HUES48 (cell line): Measurements from ENCODE around the gene NRP1.

Experiments
- H3K27ac ChIP-seq: one replicate; pipeline ENCODE4 v1.7.0; 2013; ENCODE audit warnings: low read depth, low read length, inconsistent platforms
- H3K27me3 ChIP-seq: 2 replicates; pipeline ENCODE4 v1.6.1; 2013; ENCODE audit warnings: mild to moderate bottlenecking, low read length; ENCODE audit not compliant: control insufficient read depth, insufficient read depth
- H3K36me3 ChIP-seq: 2 replicates; pipeline ENCODE4 v1.6.1; 2013; ENCODE audit warnings: low read length; ENCODE audit not compliant: control insufficient read depth, insufficient read depth
- H3K4me1 ChIP-seq: 2 replicates; pipeline ENCODE4 v1.6.1; 2013; ENCODE audit warnings: mild to moderate bottlenecking, low read length; ENCODE audit not compliant: control insufficient read depth, insufficient read depth
- H3K4me3 ChIP-seq: 2 replicates; pipeline ENCODE4 v1.5.1; 2013; ENCODE audit warnings: mild to moderate bottlenecking, low read depth, low read length
- H3K9ac ChIP-seq: 2 replicates; pipeline ENCODE4 v1.6.1; 2013; ENCODE audit warnings: mild to moderate bottlenecking, low read depth, low read length, moderate library complexity
- H3K9me3 ChIP-seq: 2 replicates; pipeline ENCODE4 v1.6.1; 2013; ENCODE audit warnings: low read length; ENCODE audit not compliant: control insufficient read depth, insufficient read depth

The NRP1 gene

GRCh38 chr10:33237736-33238624 is 96.5 kb downstream of the NRP1 start:
- H3K36me3 ChIP-seq: no peaks in the 10 kb centered on the region
- no peaks in the 10 kb centered on the region for H3K4me1 ChIP-seq
- H3K9me3 ChIP-seq: no peaks in the 10 kb centered on the region
- no peak overlapping the region for H3K4me3 ChIP-seq
- no peaks in the 10 kb centered on the region for H3K27me3 ChIP-seq
- no peak overlapping the region for H3K27ac ChIP-seq
- H3K9ac ChIP-seq: no peak overlapping the region

DNA sequence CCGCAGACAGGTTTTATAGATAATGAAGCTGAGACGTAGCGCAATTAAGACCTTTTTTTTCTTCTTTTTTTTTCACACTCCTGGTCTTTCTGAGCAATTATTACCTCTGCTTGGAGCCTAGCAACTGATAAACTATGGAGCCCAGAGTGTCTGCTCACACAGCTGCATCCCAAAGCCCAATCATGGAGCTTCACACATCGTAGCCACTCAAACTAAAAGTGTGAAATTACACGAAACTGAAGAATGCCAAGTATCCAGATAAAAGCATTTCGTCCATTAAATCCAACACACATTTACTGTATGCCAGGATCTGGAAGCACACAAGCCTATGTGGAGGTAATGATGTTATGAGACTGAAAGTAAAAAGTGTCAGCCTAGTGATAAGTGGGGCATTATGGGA is 97.6 kb downstream of the NRP1 start:
- Histone ChIP-seq H3K9ac (no peak overlapping the region), H3K27ac (no peak overlapping the region), H3K4me3 (no peak overlapping the region), H3K9me3 (no peaks in the 10 kb centered on the region), H3K4me1 (no peaks in the 10 kb centered on the region), H3K36me3 (no peaks in the 10 kb centered on the region), H3K27me3 (no peaks in the 10 kb centered on the region)

GRCh38 chr10:33235951-33236350 is 98.5 kb downstream of the NRP1 start:
- Histone ChIP-seq H3K4me3 (no peak overlapping the region), H3K9me3 (no peaks in the 10 kb centered on the region), H3K4me1 (no peaks in the 10 kb centered on the region), H3K27ac (no peak overlapping the region), H3K36me3 (no peaks in the 10 kb centered on the region), H3K9ac (no peak overlapping the region), H3K27me3 (no peaks in the 10 kb centered on the region)

GRCh38 chr10:33235251-33235884 is 99.1 kb downstream of the NRP1 start:
- H3K9ac ChIP-seq: no peak overlapping the region; the same call in 1 of the 2 replicates
- H3K4me1 ChIP-seq: no peaks in the 10 kb centered on the region
- H3K27ac ChIP-seq: no peak overlapping the region
- no peaks in the 10 kb centered on the region for H3K9me3 ChIP-seq
- no peaks in the 10 kb centered on the region for H3K36me3 ChIP-seq
- no peaks in the 10 kb centered on the region for H3K27me3 ChIP-seq
- H3K4me3 ChIP-seq: no peak overlapping the region

GRCh38 chr10:33234831-33235237 is 99.6 kb downstream of the NRP1 start:
- no peak overlapping the region for H3K4me3 ChIP-seq
- peaks cover 2% of the 10 kb centered on the region; the same call in 1 of the 2 replicates for H3K4me1 ChIP-seq
- H3K27ac ChIP-seq: no peak overlapping the region
- no peaks in the 10 kb centered on the region for H3K9me3 ChIP-seq
- H3K27me3 ChIP-seq: no peaks in the 10 kb centered on the region
- H3K36me3 ChIP-seq: no peaks in the 10 kb centered on the region
- H3K9ac ChIP-seq: no peak overlapping the region; the same call in 1 of the 2 replicates

DNA sequence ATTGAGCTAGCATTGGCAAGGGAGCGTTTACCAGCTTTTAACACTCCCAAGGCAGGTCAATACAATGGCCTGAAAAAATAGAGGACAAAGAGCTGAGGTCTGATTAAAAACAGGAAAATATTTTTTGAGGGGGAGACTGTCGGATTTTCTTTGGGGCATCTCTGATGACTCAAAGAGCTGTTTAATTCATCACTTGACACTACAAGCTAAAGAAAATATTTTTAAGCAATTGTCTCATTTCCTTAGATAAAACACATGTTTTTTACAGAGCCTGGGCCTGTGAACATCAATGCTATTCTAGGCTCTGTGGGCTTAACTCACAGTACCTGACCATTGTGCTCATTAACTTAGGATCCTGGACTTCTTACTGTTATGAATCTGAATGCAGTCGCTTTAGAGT is 100.8 kb downstream of the NRP1 start:
- H3K4me3 ChIP-seq: no peak overlapping the region
- no peaks in the 10 kb centered on the region for H3K36me3 ChIP-seq
- no peaks in the 10 kb centered on the region for H3K9me3 ChIP-seq
- H3K9ac ChIP-seq: no peak overlapping the region
- H3K4me1 ChIP-seq: peaks cover 11% of the 10 kb centered on the region
- no peaks in the 10 kb centered on the region for H3K27me3 ChIP-seq
- H3K27ac ChIP-seq: no peak overlapping the region

DNA sequence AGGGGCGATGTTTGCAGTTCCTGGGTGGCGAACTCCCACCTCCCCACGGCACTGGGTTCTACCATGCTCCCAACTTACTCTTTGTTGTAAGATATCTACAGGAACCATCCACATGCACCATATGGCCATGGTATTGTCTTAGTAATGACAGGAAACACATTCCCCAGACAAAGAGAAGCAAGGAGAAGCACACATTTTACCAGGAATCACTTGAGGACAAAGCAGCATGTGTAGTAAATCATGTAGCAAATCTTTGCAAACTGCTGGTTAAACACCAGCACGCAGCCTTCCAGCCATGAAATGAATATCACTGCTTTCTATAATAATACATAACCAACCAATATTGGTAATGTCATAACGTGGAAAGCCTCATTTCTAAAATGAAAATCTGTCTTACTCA is 101.2 kb downstream of the NRP1 start:
- Histone ChIP-seq H3K9me3 (no peaks in the 10 kb centered on the region), H3K27ac (no peak overlapping the region), H3K9ac (no peak overlapping the region), H3K36me3 (no peaks in the 10 kb centered on the region), H3K27me3 (no peaks in the 10 kb centered on the region), H3K4me3 (no peak overlapping the region), H3K4me1 (peaks cover 11% of the 10 kb centered on the region)

- H3K4me3 ChIP-seq: no peak overlapping the region
- peaks cover 11% of the 10 kb centered on the region for H3K4me1 ChIP-seq
- no peak overlapping the region for H3K9ac ChIP-seq
- H3K36me3 ChIP-seq: no peaks in the 10 kb centered on the region
- no peak overlapping the region for H3K27ac ChIP-seq
- no peaks in the 10 kb centered on the region for H3K9me3 ChIP-seq
- no peaks in the 10 kb centered on the region for H3K27me3 ChIP-seq
Measured at GRCh38 chr10:33231621-33232350, 102.7 kb downstream of the NRP1 start.

- no peak overlapping the region for H3K9ac ChIP-seq
Measured at GRCh38 chr10:33229949-33230267, 104.6 kb downstream of the NRP1 start.

GRCh38 chr10:33229252-33229948 is 105.1 kb downstream of the NRP1 start:
- H3K4me3 ChIP-seq: no peak overlapping the region
- H3K27ac ChIP-seq: no peak overlapping the region

More at GRCh38 chr10:33229949-33230267, 104.6 kb downstream of the NRP1 start:
- peaks cover 11% of the 10 kb centered on the region for H3K4me1 ChIP-seq
- H3K36me3 ChIP-seq: no peaks in the 10 kb centered on the region
- no peaks in the 10 kb centered on the region for H3K9me3 ChIP-seq
- no peaks in the 10 kb centered on the region for H3K27me3 ChIP-seq
- no peak overlapping the region for H3K4me3 ChIP-seq
- H3K27ac ChIP-seq: no peak overlapping the region

More at GRCh38 chr10:33229252-33229948, 105.1 kb downstream of the NRP1 start:
- Histone ChIP-seq H3K4me1 (peaks cover 11% of the 10 kb centered on the region), H3K9me3 (no peaks in the 10 kb centered on the region), H3K27me3 (no peaks in the 10 kb centered on the region), H3K36me3 (no peaks in the 10 kb centered on the region), H3K9ac (no peak overlapping the region)
